Lung microvascular endothelial cell (primary cell): ENCODE data around the gene APBB2. TPM values are rescaled to one million over a fixed set of nuclear protein-coding genes. Genes with fewer than 3 reads are reported as not detected.
"Not testable (repeated sequence)": the region's sequence is repeated elsewhere in the genome, so short reads cannot be mapped to it uniquely, and the experiment has no call there.

Experiments used
- DNase-seq, 2 donors: peaks; one replicate each; pipeline versions ENCODE4 v3.0.0 to v3.0.0-alpha.2; 2010; ENCODE audit warnings: low read depth in 2 of 2
- total RNA-seq: library from RNA; depleted of rRNA; stranded (reverse); fragments of >200 nt; gene quantifications from 2 replicates; pipeline ENCODE4 v1.2.1, GENCODE V29; 2014

The APBB2 gene
- total RNA-seq, 1 donor from 2014 or later = 18.5 TPM

- no peak for DNase-seq
These were observed 187.4 kb downstream of the APBB2 start for GRCh38 chr4:41026971-41027370.

DNA sequence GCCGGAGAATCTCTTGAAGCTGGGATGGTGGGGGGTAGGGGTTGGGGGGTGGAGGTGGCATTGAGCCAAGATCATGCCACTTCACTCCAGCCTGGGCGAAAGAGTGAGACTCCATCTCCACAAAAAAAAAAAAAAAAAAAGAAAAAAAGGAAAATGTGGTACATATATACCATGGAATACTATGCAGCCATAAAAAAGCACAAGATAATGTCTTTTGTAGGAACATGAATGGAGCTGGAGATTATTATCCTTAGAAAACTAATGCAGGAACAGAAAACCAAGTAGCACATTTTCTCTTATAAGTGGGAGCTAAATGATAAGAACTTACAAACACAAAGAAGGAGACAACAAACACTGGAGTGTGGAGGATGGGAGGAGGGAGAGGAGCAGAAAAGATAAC lies 188.5 kb downstream of the APBB2 start:
- no peak for DNase-seq

- peak; percentile 31 to 41 for DNase-seq
These were observed 189.5 kb downstream of the APBB2 start for GRCh38 chr4:41024556-41025491.

GRCh38 chr4:41022116-41022515 lies 192.2 kb downstream of the APBB2 start:
- peak in 1 of 2 donors; percentile 7 for DNase-seq

DNA sequence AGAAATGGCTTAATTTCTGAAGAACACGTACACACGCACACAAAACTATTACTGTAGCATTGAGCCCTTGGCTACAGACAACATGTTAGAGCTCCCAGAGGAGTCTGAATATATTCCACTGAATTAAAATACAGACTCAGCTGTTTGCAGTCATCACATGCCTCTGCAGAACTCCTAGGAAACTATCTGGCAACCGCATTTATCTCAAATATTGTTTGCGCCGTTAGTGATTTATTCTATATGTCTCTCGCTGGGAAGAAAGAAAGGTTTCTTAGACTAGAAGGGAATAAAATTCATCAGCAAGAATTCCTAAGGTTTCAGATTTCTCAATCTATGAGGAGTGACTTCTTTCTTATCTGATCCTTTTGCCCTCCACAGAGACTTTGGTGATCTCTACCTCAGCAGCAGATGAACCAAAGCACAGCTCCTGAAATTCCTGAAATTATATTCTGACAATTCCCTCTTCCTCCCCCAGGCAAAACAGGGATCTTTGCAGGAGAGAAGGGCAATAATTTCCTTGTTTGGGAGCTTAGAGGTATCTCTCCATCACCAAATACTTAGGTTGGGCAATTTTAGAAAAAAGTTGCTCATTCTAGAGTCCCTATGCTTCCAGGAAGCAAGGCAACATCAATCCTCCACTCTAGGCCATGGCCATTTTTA lies 199.2 kb downstream of the APBB2 start:
- DNase-seq = no peak

- no peak for DNase-seq
These were observed 200.2 kb downstream of the APBB2 start for GRCh38 chr4:41014158-41014557.

DNA sequence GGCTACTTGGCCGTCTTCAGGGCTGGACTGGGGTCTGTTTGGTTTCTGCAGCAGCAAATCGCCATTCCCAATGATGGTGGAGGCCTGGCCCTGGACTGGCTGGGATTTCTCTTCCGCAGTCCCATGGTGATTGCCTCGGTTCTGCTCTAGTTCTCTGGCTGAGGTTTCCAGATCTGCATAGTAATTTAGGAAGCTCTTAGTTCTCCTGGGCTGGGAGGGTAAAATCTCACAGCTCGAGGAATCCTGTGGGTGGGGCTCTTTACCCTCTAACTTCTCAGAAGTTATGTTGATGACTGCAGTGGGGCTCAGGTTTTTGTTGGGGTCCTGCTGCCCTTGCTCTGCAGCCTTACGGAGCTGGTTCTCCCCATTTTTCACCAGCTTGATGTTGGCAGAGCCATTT lies 200.6 kb downstream of the APBB2 start:
- DNase-seq = no peak

DNA sequence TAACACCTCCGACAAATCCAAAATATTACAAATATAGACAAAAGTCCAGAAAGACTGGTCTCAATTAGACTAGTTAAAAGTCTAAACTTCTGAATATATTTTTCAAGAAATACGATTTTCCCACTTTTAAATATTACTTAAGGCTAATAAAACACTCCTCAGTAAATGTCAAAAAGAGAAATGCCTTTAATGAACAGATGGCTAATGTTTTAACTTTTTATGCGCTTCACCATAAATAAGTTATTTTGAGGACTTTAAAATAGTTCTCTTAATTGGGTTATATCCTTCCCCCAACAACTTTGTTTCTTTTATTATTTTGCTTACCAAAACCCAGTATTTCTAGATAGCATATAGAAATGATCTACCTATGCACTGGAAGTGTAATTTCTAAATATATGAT lies 201.4 kb downstream of the APBB2 start:
- no peak for DNase-seq

DNA sequence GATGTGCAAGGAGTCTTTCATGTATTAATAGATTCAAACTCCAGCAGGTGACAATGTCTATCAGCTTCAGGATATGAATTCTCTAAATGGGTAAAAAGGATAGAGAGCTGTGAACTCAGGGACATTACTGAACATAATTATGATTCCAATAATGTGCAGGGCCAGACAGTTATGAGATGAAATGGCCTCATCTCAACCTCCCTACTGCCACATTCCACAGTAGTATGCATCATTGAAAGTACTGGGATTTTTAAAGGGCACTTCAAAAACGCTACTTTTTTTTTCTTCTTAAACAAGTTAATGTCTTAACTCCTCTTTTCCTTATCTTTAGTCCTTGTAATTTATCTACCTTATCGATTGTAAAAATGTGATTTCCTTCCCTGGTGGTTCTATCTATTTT lies 202.0 kb downstream of the APBB2 start:
- no peak for DNase-seq

DNA sequence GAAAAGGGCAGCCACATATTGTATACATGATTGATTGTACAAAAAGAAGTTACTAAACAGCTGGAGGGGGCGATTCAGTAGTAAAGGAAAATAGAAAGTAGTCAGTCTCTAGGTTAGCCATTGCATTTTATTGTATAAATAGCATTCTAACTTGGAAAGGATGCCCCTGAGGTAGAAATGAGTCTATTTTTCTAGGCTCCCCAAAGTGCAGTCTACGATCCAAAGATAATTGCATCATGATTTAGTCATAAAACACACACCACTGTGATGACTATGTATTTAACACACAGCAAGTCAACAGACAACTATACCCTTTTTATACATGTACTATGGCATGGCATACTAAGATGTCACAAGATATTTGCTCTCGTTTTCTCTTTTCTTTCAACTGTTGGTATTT lies 204.9 kb downstream of the APBB2 start:
- no peak for DNase-seq

GRCh38 chr4:41006141-41006540 lies 208.2 kb downstream of the APBB2 start:
- peak in 1 of 2 donors; percentile 75 for DNase-seq

DNA sequence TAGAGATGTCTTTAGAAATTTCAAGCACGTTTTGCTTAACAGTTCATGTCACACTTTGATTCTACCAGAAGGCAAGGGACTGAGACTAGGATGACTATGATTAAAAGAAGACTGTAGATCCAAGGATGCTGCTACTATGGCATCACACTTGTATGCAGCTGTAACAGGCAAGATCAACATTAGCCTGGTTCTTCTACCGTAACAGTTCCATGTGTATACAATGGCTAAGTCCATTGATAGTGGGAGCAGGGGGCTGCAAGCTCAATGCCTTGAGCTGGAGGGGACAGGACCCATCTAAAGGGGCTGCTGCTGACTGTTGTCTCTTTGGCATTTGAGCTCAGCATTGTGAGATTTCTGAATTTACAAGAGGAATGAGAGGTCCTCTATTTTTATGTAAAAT lies 212.0 kb downstream of the APBB2 start:
- DNase-seq = no peak

- DNase-seq = no peak
These were observed 214.0 kb downstream of the APBB2 start for GRCh38 chr4:41000356-41000755.

DNA sequence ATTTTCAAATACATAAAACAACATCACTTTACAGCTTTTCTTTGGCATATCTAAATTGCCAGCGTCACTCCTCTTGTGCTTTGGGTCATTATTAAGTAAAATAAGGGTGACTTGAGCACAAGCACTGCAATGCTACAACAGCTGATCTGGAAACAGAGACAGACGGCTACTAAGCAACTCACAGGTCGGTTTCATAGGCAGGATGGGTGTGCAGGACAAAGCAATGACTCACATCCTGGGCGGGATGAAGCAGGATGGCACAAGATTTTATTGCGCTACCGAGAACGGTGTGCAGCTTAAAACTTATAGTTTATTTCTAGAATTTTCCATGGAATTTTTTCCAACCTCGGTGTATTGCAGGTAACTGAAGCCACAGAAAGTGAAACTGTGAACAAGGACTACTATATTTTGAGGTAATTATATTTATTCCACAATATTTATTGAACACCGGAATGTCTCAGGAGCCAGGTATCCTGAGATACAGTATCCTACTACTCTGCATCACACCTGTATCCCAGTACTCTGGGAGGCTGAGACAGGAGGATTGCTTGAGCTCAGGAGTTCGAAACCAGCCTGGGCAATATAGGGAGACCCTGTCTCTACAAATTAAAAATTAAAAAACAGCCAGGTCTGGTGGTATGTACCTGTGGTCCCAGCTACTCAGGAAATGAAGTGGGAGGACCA lies 215.5 kb downstream of the APBB2 start:
- peak; percentile 70 to 92 for DNase-seq

GRCh38 chr4:40995850-40996249 lies 218.5 kb downstream of the APBB2 start:
- no peak for DNase-seq

DNA sequence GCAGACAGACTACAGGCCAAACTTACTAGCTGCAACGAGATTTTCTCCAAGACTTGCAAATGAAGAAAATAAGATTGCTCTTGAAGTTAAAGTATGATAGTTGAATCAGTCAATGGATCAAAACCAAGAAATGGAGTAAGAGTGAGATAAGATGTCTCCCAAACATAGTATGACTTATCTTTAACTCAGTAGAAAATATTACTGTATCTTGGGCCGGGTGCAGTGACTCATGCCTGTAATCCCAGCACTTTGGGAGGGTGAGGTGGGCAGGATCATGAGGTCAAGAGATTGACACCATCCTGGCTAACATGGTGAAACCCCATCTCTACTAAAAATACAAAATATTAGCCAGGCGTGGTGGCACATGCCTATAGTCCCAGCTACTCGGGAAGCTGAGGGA lies 220.0 kb downstream of the APBB2 start:
- DNase-seq = peak in 1 of 2 donors; percentile 49

DNA sequence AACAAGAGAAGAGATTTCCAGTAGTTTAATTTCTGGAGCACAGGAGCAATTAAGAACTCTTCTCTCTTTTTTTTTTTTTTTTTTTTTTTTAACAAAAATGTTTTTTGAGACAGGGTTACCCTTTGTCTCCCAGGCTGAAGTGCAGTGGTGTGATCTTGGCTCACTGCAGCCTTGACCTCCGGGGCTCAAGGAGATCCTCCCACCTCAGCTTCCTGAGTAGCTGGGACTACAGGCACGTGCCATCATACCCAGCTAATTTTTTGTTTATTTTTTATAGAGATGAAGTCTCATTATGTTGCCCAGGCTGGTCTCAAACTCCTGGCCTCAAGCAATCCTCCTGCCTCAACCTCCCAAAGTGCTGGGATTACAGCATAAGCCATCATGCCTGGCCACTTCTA lies 221.0 kb downstream of the APBB2 start:
- not testable (repeated sequence) for DNase-seq

- peak; percentile 37 to 94 for DNase-seq
These were observed 221.7 kb downstream of the APBB2 start for GRCh38 chr4:40992472-40993295.

GRCh38 chr4:40991908-40992307 lies 222.4 kb downstream of the APBB2 start:
- DNase-seq = peak in 1 of 2 donors; percentile 9

- DNase-seq = no peak
These were observed 223.5 kb downstream of the APBB2 start for GRCh38 chr4:40990899-40991265.

- DNase-seq = peak; percentile 14 to 91
These were observed 224.0 kb downstream of the APBB2 start for GRCh38 chr4:40990236-40990898.
